ENCODE results near the gene GON4L. TPM values are rescaled to one million over a fixed set of nuclear protein-coding genes. Genes with fewer than 3 reads are reported as not detected.

GON4L gene, protein sequence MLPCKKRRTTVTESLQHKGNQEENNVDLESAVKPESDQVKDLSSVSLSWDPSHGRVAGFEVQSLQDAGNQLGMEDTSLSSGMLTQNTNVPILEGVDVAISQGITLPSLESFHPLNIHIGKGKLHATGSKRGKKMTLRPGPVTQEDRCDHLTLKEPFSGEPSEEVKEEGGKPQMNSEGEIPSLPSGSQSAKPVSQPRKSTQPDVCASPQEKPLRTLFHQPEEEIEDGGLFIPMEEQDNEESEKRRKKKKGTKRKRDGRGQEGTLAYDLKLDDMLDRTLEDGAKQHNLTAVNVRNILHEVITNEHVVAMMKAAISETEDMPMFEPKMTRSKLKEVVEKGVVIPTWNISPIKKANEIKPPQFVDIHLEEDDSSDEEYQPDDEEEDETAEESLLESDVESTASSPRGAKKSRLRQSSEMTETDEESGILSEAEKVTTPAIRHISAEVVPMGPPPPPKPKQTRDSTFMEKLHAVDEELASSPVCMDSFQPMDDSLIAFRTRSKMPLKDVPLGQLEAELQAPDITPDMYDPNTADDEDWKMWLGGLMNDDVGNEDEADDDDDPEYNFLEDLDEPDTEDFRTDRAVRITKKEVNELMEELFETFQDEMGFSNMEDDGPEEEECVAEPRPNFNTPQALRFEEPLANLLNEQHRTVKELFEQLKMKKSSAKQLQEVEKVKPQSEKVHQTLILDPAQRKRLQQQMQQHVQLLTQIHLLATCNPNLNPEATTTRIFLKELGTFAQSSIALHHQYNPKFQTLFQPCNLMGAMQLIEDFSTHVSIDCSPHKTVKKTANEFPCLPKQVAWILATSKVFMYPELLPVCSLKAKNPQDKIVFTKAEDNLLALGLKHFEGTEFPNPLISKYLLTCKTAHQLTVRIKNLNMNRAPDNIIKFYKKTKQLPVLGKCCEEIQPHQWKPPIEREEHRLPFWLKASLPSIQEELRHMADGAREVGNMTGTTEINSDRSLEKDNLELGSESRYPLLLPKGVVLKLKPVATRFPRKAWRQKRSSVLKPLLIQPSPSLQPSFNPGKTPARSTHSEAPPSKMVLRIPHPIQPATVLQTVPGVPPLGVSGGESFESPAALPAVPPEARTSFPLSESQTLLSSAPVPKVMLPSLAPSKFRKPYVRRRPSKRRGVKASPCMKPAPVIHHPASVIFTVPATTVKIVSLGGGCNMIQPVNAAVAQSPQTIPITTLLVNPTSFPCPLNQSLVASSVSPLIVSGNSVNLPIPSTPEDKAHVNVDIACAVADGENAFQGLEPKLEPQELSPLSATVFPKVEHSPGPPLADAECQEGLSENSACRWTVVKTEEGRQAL (N-terminal part only)
- total RNA-seq (2022) (43.7 and 47.3 TPM in 2 replicates), Bru-seq, nascent RNA (percentile 69 among the genes with signal in this experiment), BruChase-seq, experiment 1, labeled RNA remaining after a 2-hour chase (percentile 75 among the genes with signal in this experiment), BruChase-seq, experiment 2, labeled RNA remaining after a 6-hour chase (percentile 75 among the genes with signal in this experiment)
- long read RNA-seq, partial matches to known transcripts = 7 of 16 reads
- long read RNA-seq, other reads (novel, unspliced or antisense) = 9 of 16 reads

DNA sequence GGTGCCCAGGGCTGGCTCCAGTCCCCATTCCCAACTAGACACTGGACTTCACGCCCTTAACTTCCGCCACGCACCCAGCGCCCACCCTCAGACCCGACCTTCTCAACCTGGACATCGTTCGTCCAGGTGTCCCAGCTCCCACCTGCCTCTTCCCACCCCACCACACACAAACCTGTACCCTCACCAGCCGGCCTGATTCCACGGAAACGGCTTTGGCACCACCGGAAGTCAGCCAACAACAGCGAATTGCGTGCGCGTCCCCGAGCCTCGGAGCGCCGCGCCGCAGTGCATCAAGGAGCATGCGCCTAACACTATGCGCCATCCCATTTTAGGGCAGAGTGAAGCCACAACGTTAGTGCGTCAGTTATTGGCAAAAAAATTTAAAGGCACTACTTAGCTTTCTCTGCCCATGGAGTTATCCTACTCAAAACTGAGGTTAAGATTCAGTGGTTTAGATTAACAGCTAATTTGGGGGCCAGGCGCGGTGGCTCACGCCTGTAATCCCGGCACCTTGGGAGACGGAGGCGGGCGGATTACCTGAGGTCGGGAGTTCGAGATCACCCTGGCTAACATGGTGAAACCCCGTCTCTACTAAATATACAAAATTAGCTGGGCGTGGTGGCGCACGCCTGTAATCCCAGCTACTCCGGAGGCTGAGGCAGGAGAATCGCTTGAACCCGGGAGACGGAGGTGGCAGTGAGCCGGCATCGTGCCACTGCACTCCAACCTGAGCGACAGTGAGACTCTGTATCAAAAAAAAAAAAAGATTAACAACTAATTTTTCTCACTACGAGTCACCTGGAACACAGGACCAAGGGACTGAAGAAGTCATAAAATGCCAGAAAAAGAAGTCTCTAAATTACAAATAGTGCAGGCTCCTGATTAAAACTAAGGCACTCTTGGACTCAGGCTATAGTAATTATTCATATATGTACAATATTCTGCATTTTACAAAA is at the start of gene GON4L:
Gene GON4L (minus strand): TSS at position 240 of the 956 bp plus-strand sequence. CDS start 3,434 bp downstream, outside the sequence.
- BruUV-seq (replicated peaks) = no TSS peak
- Histone ChIP-seq H3K27me3 (replicated peaks; ENCODE audit: control insufficient read depth, insufficient read depth, low read length) (no peaks in the 10 kb centered on the region), H3K4me3 (ENCODE audit: low read depth, low read length) (peak within 1 kb of the TSS; percentile 99), H3K4me1 (peaks cover 6% of the 10 kb centered on the region), H3K36me3 (ENCODE audit: control insufficient read depth, insufficient read depth, low read length) (peaks cover 3% of the 10 kb centered on the region), H3K9me3 (no peaks in the 10 kb centered on the region)
- peaks cover 2% of the 10 kb centered on the region for H3K27me3 Mint-ChIP-seq (ENCODE audit: insufficient read depth, unreplicated experiment)
- H3K36me3 Mint-ChIP-seq (ENCODE audit: insufficient read depth, unreplicated experiment) = peaks cover 27% of the 10 kb centered on the region
- intact Hi-C loops (cut with micrococcal nuclease; ENCODE audit: unreplicated experiment) = loop anchor here (10.0 kb wide), 1 partner anchor 58 kb away; the partner anchor contains the start of gene RIT1
- H3K27ac Mint-ChIP-seq (ENCODE audit: unreplicated experiment) = peak within 1 kb of the TSS; percentile 95
- H3K9me3 Mint-ChIP-seq (ENCODE audit: unreplicated experiment) = no peaks in the 10 kb centered on the region
- DNase-seq = peak; percentile 87 to 88
- CTCF ChIA-PET = interaction anchor here (0.6 kb wide), 1 partner anchor 1563 kb away, joined by 6 read pairs; no protein-coding TSS in a partner anchor
- H3K4me3 Mint-ChIP-seq (ENCODE audit: unreplicated experiment) = peak within 1 kb of the TSS; percentile 93
- TF ChIP-seq, protein P1, sequence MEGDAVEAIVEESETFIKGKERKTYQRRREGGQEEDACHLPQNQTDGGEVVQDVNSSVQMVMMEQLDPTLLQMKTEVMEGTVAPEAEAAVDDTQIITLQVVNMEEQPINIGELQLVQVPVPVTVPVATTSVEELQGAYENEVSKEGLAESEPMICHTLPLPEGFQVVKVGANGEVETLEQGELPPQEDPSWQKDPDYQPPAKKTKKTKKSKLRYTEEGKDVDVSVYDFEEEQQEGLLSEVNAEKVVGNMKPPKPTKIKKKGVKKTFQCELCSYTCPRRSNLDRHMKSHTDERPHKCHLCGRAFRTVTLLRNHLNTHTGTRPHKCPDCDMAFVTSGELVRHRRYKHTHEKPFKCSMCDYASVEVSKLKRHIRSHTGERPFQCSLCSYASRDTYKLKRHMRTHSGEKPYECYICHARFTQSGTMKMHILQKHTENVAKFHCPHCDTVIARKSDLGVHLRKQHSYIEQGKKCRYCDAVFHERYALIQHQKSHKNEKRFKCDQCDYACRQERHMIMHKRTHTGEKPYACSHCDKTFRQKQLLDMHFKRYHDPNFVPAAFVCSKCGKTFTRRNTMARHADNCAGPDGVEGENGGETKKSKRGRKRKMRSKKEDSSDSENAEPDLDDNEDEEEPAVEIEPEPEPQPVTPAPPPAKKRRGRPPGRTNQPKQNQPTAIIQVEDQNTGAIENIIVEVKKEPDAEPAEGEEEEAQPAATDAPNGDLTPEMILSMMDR (IDR thresholded peaks at IDR 0.05; ENCODE audit: insufficient read depth in 1 of 2, low read depth in 1 of 2, low read length in 1 of 2, severe bottlenecking in 1 of 2, unreplicated experiment in 1 of 2) = no peak
- peaks cover 6% of the 10 kb centered on the region for H3K4me1 Mint-ChIP-seq (ENCODE audit: low read depth, unreplicated experiment)
- POLR2A ChIA-PET = interaction anchor here (0.5 to 0.7 kb wide), 3 partner anchors 33 to 794 kb away, joined by 3 to 9 read pairs (median 5); no protein-coding TSS in a partner anchor

DNA sequence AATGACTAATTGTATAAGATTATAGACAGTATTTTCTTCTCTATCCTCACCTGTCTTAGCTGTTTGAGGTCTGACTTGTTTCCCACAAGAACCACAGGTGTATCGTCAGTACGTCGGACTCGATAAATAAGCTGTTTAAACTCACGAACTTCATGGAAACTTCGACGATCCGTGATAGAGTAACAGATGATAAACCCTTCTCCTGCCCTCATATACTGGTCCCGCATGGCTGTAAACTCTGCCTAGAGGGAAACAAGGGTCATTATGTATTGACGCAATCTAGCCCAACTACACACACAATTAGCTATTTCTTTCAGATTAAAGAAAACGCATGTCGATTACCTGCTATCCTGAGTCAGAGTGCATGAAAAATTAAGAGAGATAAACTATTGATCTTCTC is 47.2 kb upstream of the GON4L start:
- TF ChIP-seq, protein P1 (IDR thresholded peaks at IDR 0.05; ENCODE audit: insufficient read depth in 1 of 2, low read depth in 1 of 2, low read length in 1 of 2, severe bottlenecking in 1 of 2, unreplicated experiment in 1 of 2) = no peak
- no peaks in the 10 kb centered on the region for H3K27me3 Mint-ChIP-seq (ENCODE audit: insufficient read depth, unreplicated experiment)
- ChIA-PET POLR2A (no interaction called here), CTCF (no interaction called here)
- Histone ChIP-seq H3K27me3 (replicated peaks; ENCODE audit: control insufficient read depth, insufficient read depth, low read length) (no peaks in the 10 kb centered on the region), H3K4me3 (ENCODE audit: low read depth, low read length) (no peak overlapping the region), H3K9me3 (no peaks in the 10 kb centered on the region), H3K36me3 (ENCODE audit: control insufficient read depth, insufficient read depth, low read length) (peaks cover 6% of the 10 kb centered on the region), H3K4me1 (no peaks in the 10 kb centered on the region)
- H3K36me3 Mint-ChIP-seq (ENCODE audit: insufficient read depth, unreplicated experiment) = peaks cover 67% of the 10 kb centered on the region
- H3K27ac Mint-ChIP-seq (ENCODE audit: unreplicated experiment) = no peak overlapping the region
- no TSS peak for BruUV-seq (replicated peaks)
- no peaks in the 10 kb centered on the region for H3K9me3 Mint-ChIP-seq (ENCODE audit: unreplicated experiment)
- H3K4me1 Mint-ChIP-seq (ENCODE audit: low read depth, unreplicated experiment) = no peaks in the 10 kb centered on the region
- no peak for DNase-seq
- intact Hi-C loops (cut with micrococcal nuclease; ENCODE audit: unreplicated experiment) = no loop called here
- no peak overlapping the region for H3K4me3 Mint-ChIP-seq (ENCODE audit: unreplicated experiment)

Data from Caco-2 (cell line).